GM23338 (cell line): Measurements from ENCODE around the gene NDUFV1. TPM values are rescaled to one million over a fixed set of nuclear protein-coding genes. Genes with fewer than 3 reads are reported as not detected.

Experiments
- ATAC-seq: fragments of 200-7000 bp; cut with Tn5 transposase; 3 replicates; pipeline ENCODE4 v1.9.1; 2020
- DNase-seq: peaks from one replicate; pipeline ENCODE4 v3.0.0-alpha.2; 2015; ENCODE audit warnings: low spot score
- H2AFZ ChIP-seq: fragments of 200-600 bp; sonication (generic); 2 replicates; pipeline ENCODE4 v1.8.0; 2016; ENCODE audit warnings: antibody characterized with exemption, mild to moderate bottlenecking, moderate library complexity
- H3F3A ChIP-seq: fragments of 200-600 bp; sonication (generic); replicated peaks from 2 replicates; pipeline ENCODE4 v1.8.0; 2017; ENCODE audit warnings: antibody characterized with exemption, mixed run types, low read depth
- H3K27ac ChIP-seq: fragments of 200-600 bp; sonication (generic); 2 replicates; pipeline ENCODE4 v1.6.1; 2016; ENCODE audit warnings: low read depth
- H3K27me3 ChIP-seq: fragments of 200-600 bp; sonication (generic); 2 replicates; pipeline ENCODE4 v1.8.0; 2016; ENCODE audit warnings: mild to moderate bottlenecking, mixed run types, moderate library complexity; ENCODE audit not compliant: insufficient read depth
- H3K36me3 ChIP-seq: fragments of 200-600 bp; sonication (generic); 2 replicates; pipeline ENCODE4 v1.8.0; 2016; ENCODE audit warnings: mild to moderate bottlenecking; ENCODE audit not compliant: insufficient read depth
- H3K4me1 ChIP-seq: fragments of 200-600 bp; sonication (generic); 2 replicates; pipeline ENCODE4 v1.8.0; 2016; ENCODE audit warnings: mild to moderate bottlenecking, moderate library complexity; ENCODE audit not compliant: insufficient read depth
- H3K4me2 ChIP-seq: fragments of 200-600 bp; sonication (generic); 2 replicates; pipeline ENCODE4 v1.7.1; 2017; ENCODE audit warnings: mixed run types
- H3K4me3 ChIP-seq: fragments of 200-600 bp; sonication (generic); 2 replicates; pipeline ENCODE4 v1.6.1; 2016; ENCODE audit warnings: mixed run types
- H3K79me2 ChIP-seq: fragments of 200-600 bp; sonication (generic); replicated peaks from 2 replicates; pipeline ENCODE4 v1.8.0; 2017; ENCODE audit warnings: mild to moderate bottlenecking; ENCODE audit not compliant: insufficient read depth
- H3K9me2 ChIP-seq: fragments of 200-600 bp; sonication (generic); 2 replicates; pipeline ENCODE4 v1.8.0; 2017; ENCODE audit not compliant: insufficient read depth
- H4K20me1 ChIP-seq: fragments of 200-600 bp; sonication (generic); replicated peaks from 2 replicates; pipeline ENCODE4 v1.8.0; 2017; ENCODE audit warnings: mild to moderate bottlenecking; ENCODE audit not compliant: insufficient read depth
- H3K27ac Mint-ChIP-seq: 2 replicates; pipeline ENCODE4 v1.8.0; 2020; ENCODE audit warnings: inconsistent platforms, mild to moderate bottlenecking, moderate library complexity, mixed read lengths
- H3K27me3 Mint-ChIP-seq: 3 replicates; pipeline ENCODE4 v1.8.0; 2022; ENCODE audit warnings: low read depth, mild to moderate bottlenecking, moderate library complexity, mixed read lengths, inconsistent platforms; ENCODE audit not compliant: insufficient read depth, poor library complexity
- H3K36me3 Mint-ChIP-seq: 3 replicates; pipeline ENCODE4 v1.8.0; 2021; ENCODE audit warnings: low read depth, mild to moderate bottlenecking, inconsistent platforms, moderate library complexity, mixed read lengths
- H3K4me1 Mint-ChIP-seq: 3 replicates; pipeline ENCODE4 v1.8.0; 2020; ENCODE audit warnings: mild to moderate bottlenecking, inconsistent platforms, mixed read lengths
- H3K4me3 Mint-ChIP-seq: 3 replicates; pipeline ENCODE4 v1.8.0; 2021; ENCODE audit warnings: moderate library complexity, mild to moderate bottlenecking, inconsistent platforms, mixed read lengths
- H3K9me3 Mint-ChIP-seq: 3 replicates; pipeline ENCODE4 v1.8.0; 2020; ENCODE audit warnings: moderate library complexity, mild to moderate bottlenecking, inconsistent platforms, mixed read lengths
- CREB1 ChIP-seq: fragments of 250-450 bp; sonication (Bioruptor Pico); IDR thresholded peaks from 2 replicates; pipeline ENCODE4 v1.5.0; 2020; ENCODE audit warnings: low read depth, mild to moderate bottlenecking, moderate library complexity
- REST ChIP-seq: IDR thresholded peaks from one replicate; pipeline ENCODE4 v1.6.1; 2018; ENCODE audit warnings: antibody characterized with exemption; ENCODE audit not compliant: unreplicated experiment
- polyA plus RNA-seq: library from polyadenylated mRNA; unstranded; fragments of >200 nt; fragmentation: Nextera tagmentation; extraction: Ambion mirVana; gene quantifications from 2 replicates; pipeline ENCODE4 v1.2.1, GENCODE V29; 2016
- total RNA-seq: library from RNA; depleted of rRNA; stranded (reverse); fragments of >200 nt; shearing (Covaris generic); gene quantifications from 2 replicates; pipeline ENCODE4 v1.2.3, GENCODE V29; 2014
- TF ChIP-seq, protein P1 (sequence below): fragments of 250-450 bp; sonication (Bioruptor Pico); IDR thresholded peaks from 2 replicates; pipeline ENCODE4 v1.5.0; 2020; ENCODE audit warnings: mild to moderate bottlenecking, moderate library complexity

NDUFV1 gene
- total and polyA plus RNA-seq, 2 experiments from 2014 or later = 104 to 241 TPM

DNA sequence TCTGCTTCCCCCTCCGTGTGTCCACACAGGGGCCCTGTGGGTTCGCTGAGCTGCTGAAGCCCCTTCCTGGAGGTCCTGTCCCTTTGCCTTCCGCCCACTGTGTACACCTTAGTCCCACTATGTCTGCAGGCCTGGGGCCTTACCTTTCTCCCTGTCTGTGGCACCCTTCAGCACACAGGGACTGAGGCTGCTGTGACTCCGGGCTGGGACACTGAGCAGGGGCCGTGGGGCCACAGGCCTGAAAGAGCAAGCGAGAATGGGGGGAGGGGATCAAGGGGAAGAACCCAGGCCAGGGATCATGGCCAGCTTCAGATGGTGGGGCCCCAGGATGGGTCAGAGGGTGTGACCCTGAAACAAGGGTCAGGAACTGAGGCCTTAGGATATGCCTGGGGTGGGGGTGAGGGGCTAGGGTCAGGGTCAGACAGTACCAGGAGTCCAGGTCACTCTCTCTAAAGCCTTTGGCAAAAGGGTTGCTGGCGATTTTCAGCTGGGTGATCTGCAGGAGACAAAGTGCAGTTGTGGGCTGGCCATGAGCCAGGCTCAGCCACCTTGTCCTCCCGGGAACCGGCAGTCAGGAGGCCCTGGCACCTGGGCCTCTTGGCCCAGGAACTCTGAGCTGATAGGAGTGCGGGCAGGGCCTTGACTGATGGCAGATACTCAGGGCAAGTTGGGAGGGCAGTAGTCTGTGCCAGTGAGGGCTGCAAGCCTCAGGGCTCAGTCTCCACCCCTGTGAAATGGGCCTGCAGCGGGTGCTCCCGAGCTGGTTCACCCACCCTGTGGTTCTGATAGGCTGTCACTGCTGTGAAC lies 25.6 kb downstream of the NDUFV1 start:
- Histone ChIP-seq H4K20me1 (no peaks in the 10 kb centered on the region), H3K79me2 (no peaks in the 10 kb centered on the region), H3F3A (peaks cover 5% of the 10 kb centered on the region; the same call in 1 of the 2 replicates), H3K4me2 (no peak overlapping the region), H3K9me2 (no peaks in the 10 kb centered on the region), H3K27me3 (no peaks in the 10 kb centered on the region), H3K4me1 (peaks cover 10% of the 10 kb centered on the region; the same call in 1 of the 2 replicates), H3K27ac (no peak overlapping the region), H3K36me3 (no peaks in the 10 kb centered on the region), H3K4me3 (no peak overlapping the region), H2AFZ (no peak overlapping the region)
- Mint-ChIP-seq H3K4me3 (no peak overlapping the region; the same call in 2 of the 3 replicates), H3K27me3 (peaks cover 21% of the 10 kb centered on the region), H3K4me1 (peaks cover 20% of the 10 kb centered on the region; the same call in 2 of the 3 replicates), H3K36me3 (no peaks in the 10 kb centered on the region; the same call in 2 of the 3 replicates), H3K27ac (no peak overlapping the region), H3K9me3 (no peaks in the 10 kb centered on the region; the same call in 1 of the 3 replicates)
- no peak for DNase-seq
- no peak for TF ChIP-seq CREB1 (CRISPR knock-in tag)
- no peak for TF ChIP-seq REST
- TF ChIP-seq, protein P1, sequence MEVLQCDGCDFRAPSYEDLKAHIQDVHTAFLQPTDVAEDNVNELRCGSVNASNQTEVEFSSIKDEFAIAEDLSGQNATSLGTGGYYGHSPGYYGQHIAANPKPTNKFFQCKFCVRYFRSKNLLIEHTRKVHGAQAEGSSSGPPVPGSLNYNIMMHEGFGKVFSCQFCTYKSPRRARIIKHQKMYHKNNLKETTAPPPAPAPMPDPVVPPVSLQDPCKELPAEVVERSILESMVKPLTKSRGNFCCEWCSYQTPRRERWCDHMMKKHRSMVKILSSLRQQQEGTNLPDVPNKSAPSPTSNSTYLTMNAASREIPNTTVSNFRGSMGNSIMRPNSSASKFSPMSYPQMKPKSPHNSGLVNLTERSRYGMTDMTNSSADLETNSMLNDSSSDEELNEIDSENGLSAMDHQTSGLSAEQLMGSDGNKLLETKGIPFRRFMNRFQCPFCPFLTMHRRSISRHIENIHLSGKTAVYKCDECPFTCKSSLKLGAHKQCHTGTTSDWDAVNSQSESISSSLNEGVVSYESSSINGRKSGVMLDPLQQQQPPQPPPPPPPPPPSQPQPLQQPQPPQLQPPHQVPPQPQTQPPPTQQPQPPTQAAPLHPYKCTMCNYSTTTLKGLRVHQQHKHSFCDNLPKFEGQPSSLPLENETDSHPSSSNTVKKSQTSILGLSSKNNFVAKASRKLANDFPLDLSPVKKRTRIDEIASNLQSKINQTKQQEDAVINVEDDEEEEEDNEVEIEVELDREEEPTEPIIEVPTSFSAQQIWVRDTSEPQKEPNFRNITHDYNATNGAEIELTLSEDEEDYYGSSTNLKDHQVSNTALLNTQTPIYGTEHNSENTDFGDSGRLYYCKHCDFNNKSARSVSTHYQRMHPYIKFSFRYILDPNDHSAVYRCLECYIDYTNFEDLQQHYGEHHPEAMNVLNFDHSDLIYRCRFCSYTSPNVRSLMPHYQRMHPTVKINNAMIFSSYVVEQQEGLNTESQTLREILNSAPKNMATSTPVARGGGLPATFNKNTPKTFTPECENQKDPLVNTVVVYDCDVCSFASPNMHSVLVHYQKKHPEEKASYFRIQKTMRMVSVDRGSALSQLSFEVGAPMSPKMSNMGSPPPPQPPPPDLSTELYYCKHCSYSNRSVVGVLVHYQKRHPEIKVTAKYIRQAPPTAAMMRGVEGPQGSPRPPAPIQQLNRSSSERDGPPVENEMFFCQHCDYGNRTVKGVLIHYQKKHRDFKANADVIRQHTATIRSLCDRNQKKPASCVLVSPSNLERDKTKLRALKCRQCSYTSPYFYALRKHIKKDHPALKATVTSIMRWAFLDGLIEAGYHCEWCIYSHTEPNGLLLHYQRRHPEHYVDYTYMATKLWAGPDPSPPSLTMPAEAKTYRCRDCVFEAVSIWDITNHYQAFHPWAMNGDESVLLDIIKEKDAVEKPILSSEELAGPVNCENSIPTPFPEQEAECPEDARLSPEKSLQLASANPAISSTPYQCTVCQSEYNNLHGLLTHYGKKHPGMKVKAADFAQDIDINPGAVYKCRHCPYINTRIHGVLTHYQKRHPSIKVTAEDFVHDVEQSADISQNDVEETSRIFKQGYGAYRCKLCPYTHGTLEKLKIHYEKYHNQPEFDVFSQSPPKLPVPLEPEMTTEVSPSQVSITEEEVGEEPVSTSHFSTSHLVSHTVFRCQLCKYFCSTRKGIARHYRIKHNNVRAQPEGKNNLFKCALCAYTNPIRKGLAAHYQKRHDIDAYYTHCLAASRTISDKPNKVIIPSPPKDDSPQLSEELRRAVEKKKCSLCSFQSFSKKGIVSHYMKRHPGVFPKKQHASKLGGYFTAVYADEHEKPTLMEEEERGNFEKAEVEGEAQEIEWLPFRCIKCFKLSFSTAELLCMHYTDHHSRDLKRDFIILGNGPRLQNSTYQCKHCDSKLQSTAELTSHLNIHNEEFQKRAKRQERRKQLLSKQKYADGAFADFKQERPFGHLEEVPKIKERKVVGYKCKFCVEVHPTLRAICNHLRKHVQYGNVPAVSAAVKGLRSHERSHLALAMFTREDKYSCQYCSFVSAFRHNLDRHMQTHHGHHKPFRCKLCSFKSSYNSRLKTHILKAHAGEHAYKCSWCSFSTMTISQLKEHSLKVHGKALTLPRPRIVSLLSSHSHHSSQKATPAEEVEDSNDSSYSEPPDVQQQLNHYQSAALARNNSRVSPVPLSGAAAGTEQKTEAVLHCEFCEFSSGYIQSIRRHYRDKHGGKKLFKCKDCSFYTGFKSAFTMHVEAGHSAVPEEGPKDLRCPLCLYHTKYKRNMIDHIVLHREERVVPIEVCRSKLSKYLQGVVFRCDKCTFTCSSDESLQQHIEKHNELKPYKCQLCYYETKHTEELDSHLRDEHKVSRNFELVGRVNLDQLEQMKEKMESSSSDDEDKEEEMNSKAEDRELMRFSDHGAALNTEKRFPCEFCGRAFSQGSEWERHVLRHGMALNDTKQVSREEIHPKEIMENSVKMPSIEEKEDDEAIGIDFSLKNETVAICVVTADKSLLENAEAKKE (CRISPR knock-in tag) = no peak
- no peak for ATAC-seq
